Neural cell (in vitro differentiated cells): ENCODE results near the gene ISG20L2.

ENCODE experiments used
- CTCF ChIP-seq: fragments of 450-650 bp; IDR thresholded peaks from 2 replicates; pipeline ENCODE4 v1.5.1; 2014; ENCODE audit warnings: antibody characterized with exemption, mild to moderate bottlenecking, moderate library complexity; ENCODE audit not compliant: poor library complexity, severe bottlenecking
- EZH2 ChIP-seq: fragments of 200-600, 300-800 bp; shearing (Covaris generic), sonication (generic); IDR thresholded peaks from 2 replicates; pipeline ENCODE4 v1.6.1; 2014; ENCODE audit warnings: antibody characterized with exemption, low read length, borderline replicate concordance, mild to moderate bottlenecking; ENCODE audit not compliant: insufficient read depth, poor library complexity, severe bottlenecking
- POLR2AphosphoS5 ChIP-seq: IDR thresholded peaks from 2 replicates; pipeline ENCODE4 v1.6.1; 2012

GRCh38 chr1:156733989-156734584 lies 5.5 kb upstream of the ISG20L2 start:
- TF ChIP-seq CTCF (no peak), POLR2AphosphoS5 (no peak), EZH2 (no peak)
